Mucosa of gallbladder (tissue), 1 donor: ENCODE data around the gene MYL12A. TPM values are rescaled to one million over a fixed set of nuclear protein-coding genes. Genes with fewer than 3 reads are reported as not detected.

Source experiments
- DNase-seq: peaks from one replicate; pipeline ENCODE4 v3.0.0-alpha.2; 2020; ENCODE audit warnings: low spot score
- total RNA-seq: library from RNA; stranded (reverse); gene quantifications from one replicate; pipeline ENCODE4 v1.2.1, GENCODE V29; 2021
- donor health status: DM: no; HTN: no; CAD: no.

MYL12A gene
- total RNA-seq, 1 donor from 2014 or later = 369 TPM

GRCh38 chr18:3281456-3282400 lies 34.1 kb downstream of the MYL12A start:
- DNase-seq = no peak

DNA sequence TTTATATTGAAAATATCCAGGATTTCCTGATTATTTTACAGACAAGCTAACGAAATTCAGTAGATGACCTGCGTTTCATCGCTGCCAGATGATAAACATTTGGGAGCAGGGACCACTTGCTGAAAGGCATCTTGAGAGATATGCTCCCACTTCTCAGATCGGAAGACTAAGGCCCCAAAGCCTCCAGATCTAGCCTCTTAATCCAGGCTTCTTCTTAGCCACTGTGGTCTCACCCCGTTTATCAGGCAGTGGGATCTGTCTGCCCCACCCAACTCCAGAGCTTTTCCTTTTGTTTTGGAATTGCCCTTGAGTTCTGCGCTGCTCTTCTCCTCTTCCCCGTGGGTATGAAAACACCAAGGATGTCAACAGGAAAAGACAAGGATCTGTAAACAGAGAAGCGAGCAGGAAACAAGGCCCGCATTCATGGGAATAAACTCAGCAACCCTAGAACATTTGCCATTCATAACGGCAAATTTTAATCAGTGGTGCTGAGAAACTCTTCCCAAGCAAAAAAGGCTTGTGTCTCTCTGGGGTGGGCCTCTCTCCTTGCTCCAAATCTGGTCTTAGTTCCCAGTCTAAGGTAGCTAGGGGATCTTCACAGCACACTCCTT lies 35.8 kb downstream of the MYL12A start:
- DNase-seq = no peak

- DNase-seq = no peak
These were observed 36.3 kb downstream of the MYL12A start for GRCh38 chr18:3283908-3284307.

DNA sequence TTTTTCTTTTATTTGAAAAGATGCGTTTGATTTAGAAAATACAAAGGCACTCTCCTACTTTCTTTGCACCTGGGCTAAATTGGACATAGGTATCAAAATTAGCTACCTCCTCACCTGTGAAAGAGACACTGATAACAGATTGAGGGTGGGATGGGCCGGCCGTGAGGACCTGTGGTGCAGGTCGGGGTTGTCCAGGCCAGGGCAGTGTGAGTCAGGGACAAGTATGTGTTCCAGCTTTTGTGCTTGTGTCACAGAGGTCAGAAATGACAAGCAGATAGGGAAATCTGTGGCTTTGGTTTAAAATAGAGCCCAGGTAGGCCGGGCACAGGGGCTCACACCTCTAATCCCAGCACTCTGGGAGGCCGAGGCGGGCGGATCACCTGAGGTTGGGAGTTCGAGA lies 36.9 kb downstream of the MYL12A start:
- no peak for DNase-seq

DNA sequence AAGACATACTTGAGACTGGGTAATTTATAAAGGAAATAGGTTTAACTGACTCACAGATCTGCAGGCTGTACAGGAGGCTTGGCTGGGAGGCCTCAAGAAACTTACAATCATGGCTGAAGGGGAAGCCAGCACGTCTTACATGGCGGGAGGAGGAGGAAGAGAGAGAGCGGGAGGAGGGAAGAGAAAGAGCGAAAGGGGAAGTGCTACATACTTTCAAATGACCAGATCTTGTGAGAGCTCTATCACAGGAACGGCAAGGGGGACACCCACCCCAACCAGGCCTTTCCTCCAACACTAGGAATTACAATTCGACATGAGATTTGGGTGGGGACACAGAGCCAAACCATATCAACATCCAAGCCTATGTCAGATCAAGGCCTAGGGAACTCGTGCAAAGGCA lies 38.6 kb downstream of the MYL12A start:
- no peak for DNase-seq

- no peak for DNase-seq
These were observed 45.8 kb downstream of the MYL12A start for GRCh38 chr18:3293196-3293951.

GRCh38 chr18:3294435-3295080 lies 47.0 kb downstream of the MYL12A start:
- no peak for DNase-seq

GRCh38 chr18:3297025-3297984 lies 49.7 kb downstream of the MYL12A start:
- peak; percentile 94 for DNase-seq

- no peak for DNase-seq
These were observed 57.2 kb downstream of the MYL12A start for GRCh38 chr18:3304832-3305231.

- no peak for DNase-seq
These were observed 57.8 kb downstream of the MYL12A start for GRCh38 chr18:3305354-3305762.

Other genes with a start within 250 kb of the MYL12A start
- 190 TPM for gene LPIN2, start 234.7 kb upstream of the MYL12A start, total RNA-seq
- 138 TPM for gene MYOM1, start 27.8 kb upstream of the MYL12A start, total RNA-seq
- 342 TPM for gene MYL12B, start 14.3 kb downstream of the MYL12A start, total RNA-seq
- 82.0 TPM for gene TGIF1, start 202.4 kb downstream of the MYL12A start, total RNA-seq